Trophoblast cell (in vitro differentiated cells and primary cell): ENCODE data around the gene C17orf100.
"Not testable (repeated sequence)": the region's sequence is repeated elsewhere in the genome, so short reads cannot be mapped to it uniquely, and the experiment has no call there.

ENCODE experiments used
- DNase-seq, 2 donors: peaks; one replicate each; pipeline ENCODE4 v3.0.0-alpha.2; 2016
- H2AFZ ChIP-seq: 2 replicates; pipeline ENCODE4 v1.6.1; 2013; ENCODE audit warnings: low read length, moderate library complexity, mild to moderate bottlenecking; ENCODE audit not compliant: insufficient read depth, poor library complexity
- H2AK5ac ChIP-seq: 2 replicates; pipeline ENCODE4 v1.6.1; 2013; ENCODE audit warnings: mild to moderate bottlenecking, low read length
- H2BK120ac ChIP-seq: 2 replicates; pipeline ENCODE4 v1.6.1; 2013; ENCODE audit warnings: low read length, mild to moderate bottlenecking, moderate library complexity; ENCODE audit not compliant: insufficient read depth, poor library complexity
- H2BK12ac ChIP-seq: 2 replicates; pipeline ENCODE4 v1.6.1; 2013; ENCODE audit warnings: mild to moderate bottlenecking, low read length, moderate library complexity
- H2BK5ac ChIP-seq: 2 replicates; pipeline ENCODE4 v1.6.1; 2013; ENCODE audit warnings: low read length, low read depth, moderate library complexity, mild to moderate bottlenecking; ENCODE audit not compliant: poor library complexity
- H3K14ac ChIP-seq: 2 replicates; pipeline ENCODE4 v1.6.1; 2013; ENCODE audit warnings: mild to moderate bottlenecking, low read length
- H3K18ac ChIP-seq: 2 replicates; pipeline ENCODE4 v1.6.1; 2013; ENCODE audit warnings: mild to moderate bottlenecking, low read length
- H3K23ac ChIP-seq: 2 replicates; pipeline ENCODE4 v1.6.1; 2013; ENCODE audit warnings: low read length
- H3K27ac ChIP-seq: 2 replicates; pipeline ENCODE4 v1.5.1; 2013; ENCODE audit warnings: low read depth, mild to moderate bottlenecking, inconsistent platforms, low read length, moderate library complexity
- H3K27me3 ChIP-seq: 2 replicates; pipeline ENCODE4 v1.6.1; 2013; ENCODE audit warnings: inconsistent platforms, mild to moderate bottlenecking, low read length, moderate library complexity; ENCODE audit not compliant: insufficient read depth
- H3K36me3 ChIP-seq, 2 experiments: 1 replicate in 1 of 2; 2 replicates in 1 of 2; pipeline ENCODE4 v1.6.1; 2013; ENCODE audit warnings: low read length in 2 of 2, mild to moderate bottlenecking in 2 of 2, moderate library complexity in 1 of 2; ENCODE audit not compliant: insufficient read depth in 2 of 2, control insufficient read depth in 1 of 2
- H3K4ac ChIP-seq: 2 replicates; pipeline ENCODE4 v1.6.1; 2013; ENCODE audit warnings: low read depth, mild to moderate bottlenecking, low read length, moderate library complexity
- H3K4me1 ChIP-seq, 2 experiments: 1 replicate in 1 of 2; 2 replicates in 1 of 2; pipeline ENCODE4 v1.6.1; 2013; ENCODE audit warnings: low read length in 2 of 2, mild to moderate bottlenecking in 2 of 2, moderate library complexity in 1 of 2; ENCODE audit not compliant: insufficient read depth in 2 of 2, control insufficient read depth in 1 of 2
- H3K4me2 ChIP-seq: 2 replicates; pipeline ENCODE4 v1.6.1; 2013; ENCODE audit warnings: inconsistent platforms, mild to moderate bottlenecking, low read length, moderate library complexity
- H3K4me3 ChIP-seq: 2 replicates; pipeline ENCODE4 v1.5.1; 2013; ENCODE audit warnings: mild to moderate bottlenecking, low read depth, low read length, inconsistent platforms
- H3K79me1 ChIP-seq: one replicate; pipeline ENCODE4 v1.6.1; 2013; ENCODE audit warnings: low read length
- H3K79me2 ChIP-seq: 2 replicates; pipeline ENCODE4 v1.6.1; 2013; ENCODE audit warnings: low read length, mild to moderate bottlenecking; ENCODE audit not compliant: control insufficient read depth, insufficient read depth, poor library complexity
- H3K9ac ChIP-seq: 2 replicates; pipeline ENCODE4 v1.6.1; 2013; ENCODE audit warnings: mild to moderate bottlenecking, low read length
- H3K9me3 ChIP-seq: 2 replicates; pipeline ENCODE4 v1.6.1; 2013; ENCODE audit warnings: low read depth, mild to moderate bottlenecking, control low read depth, inconsistent platforms, low read length; ENCODE audit not compliant: insufficient read depth
- H4K12ac ChIP-seq: 2 replicates; pipeline ENCODE4 v1.6.1; 2013; ENCODE audit warnings: low read depth, mild to moderate bottlenecking, low read length, moderate library complexity
- H4K8ac ChIP-seq: 2 replicates; pipeline ENCODE4 v1.6.1; 2013; ENCODE audit warnings: low read depth, mild to moderate bottlenecking, low read length, moderate library complexity
- H4K91ac ChIP-seq: one replicate; pipeline ENCODE4 v1.6.1; 2013; ENCODE audit warnings: low read depth, mild to moderate bottlenecking, low read length, moderate library complexity
- WGBS: extraction: QIAGEN DNeasy Blood & Tissue Kit; methylation state at CpG from one replicate; pipeline ENCODE4 v1.1.7; 2013; ENCODE audit warnings: missing lambda C conversion rate; ENCODE audit not compliant: insufficient read length, insufficient coverage; ENCODE audit errors: extremely low coverage; 5-methylcytosine and 5-hydroxymethylcytosine counted together

C17orf100 gene

DNA sequence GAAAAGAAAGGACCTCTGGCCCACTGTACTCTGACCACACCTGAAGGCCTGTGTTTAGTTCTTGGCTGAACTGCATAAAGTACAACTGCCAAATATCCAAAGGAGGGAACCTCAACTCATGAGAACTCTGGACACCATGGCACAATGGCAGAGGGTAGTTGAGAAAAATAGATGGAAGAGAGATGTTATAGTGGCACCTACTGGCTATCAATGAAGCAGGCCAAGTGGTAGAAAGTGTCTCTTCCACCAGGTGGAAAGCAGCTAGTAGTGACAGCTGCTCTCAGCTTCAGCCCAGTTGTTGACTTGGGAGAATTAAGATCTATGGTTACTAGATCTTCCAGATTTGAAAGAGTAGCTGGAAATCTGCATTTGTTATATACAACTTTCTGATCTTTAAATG, 3.4 kb upstream of the C17orf100 start:
- Histone ChIP-seq H3K27ac (no peak overlapping the region), H2AK5ac (no peak overlapping the region), H2BK5ac (no peak overlapping the region)

DNA sequence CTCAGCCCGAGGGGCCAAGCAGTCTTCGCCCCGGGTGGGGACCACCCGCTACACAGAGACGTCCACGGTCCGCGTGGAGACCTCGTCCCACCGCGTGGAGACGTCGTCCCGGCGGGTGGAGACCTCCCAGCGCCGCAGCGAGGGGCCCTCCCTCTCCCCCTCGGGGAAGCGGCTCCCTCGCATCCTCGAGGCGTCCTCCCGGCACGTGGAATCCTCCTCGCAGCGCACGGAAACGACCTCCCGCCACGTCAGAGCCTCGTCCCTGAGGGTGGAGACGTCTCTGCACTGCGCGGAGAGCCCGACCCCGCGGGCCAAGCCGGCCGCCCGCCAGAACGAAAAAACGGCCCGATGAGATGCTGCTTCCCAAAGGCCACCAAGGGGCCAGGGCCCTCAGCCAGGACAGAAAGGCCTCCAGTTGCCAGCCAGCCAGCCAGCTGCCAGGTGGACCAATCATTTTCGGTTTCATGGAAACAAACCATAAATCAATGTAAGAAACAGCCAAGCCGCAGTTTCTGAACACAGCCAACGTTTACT, 424 bp downstream of the C17orf100 start:
- Histone ChIP-seq H4K8ac (peak overlapping the region; percentile 93), H3K4me2 (peak overlapping the region; percentile 90), H3K36me3 (peaks cover 0 to 6% of the 10 kb centered on the region in 2 experiments), H3K4me1 (peaks cover 12 to 19% of the 10 kb centered on the region in 2 experiments), H3K4me3 (peak overlapping the region; percentile 72), H3K4ac (peak overlapping the region; percentile 84), H4K12ac (peak overlapping the region; percentile 79), H2BK12ac (peak overlapping the region; percentile 44), H3K79me2 (peaks cover 2% of the 10 kb centered on the region), H3K23ac (no peak overlapping the region), H3K9me3 (peaks cover 2% of the 10 kb centered on the region), H3K9ac (peak overlapping the region; percentile 5), H3K14ac (peak overlapping the region; percentile 91), H3K27me3 (peaks cover 17% of the 10 kb centered on the region), H3K27ac (no peak overlapping the region), H3K79me1 (peaks cover 8% of the 10 kb centered on the region), H2BK120ac (peak overlapping the region; percentile 71), H2AFZ (peak overlapping the region; percentile 94), H4K91ac (peak overlapping the region; percentile 94), H2BK5ac (peak overlapping the region; percentile 24), H2AK5ac (peak overlapping the region; percentile 90), H3K18ac (peak overlapping the region; percentile 82)
- WGBS, result no CpG with 5 or more reads among the region's 47 CpGs
- peak in 1 of 2 donors; percentile 23 for DNase-seq

More for the DNA sequence above, 3.4 kb upstream of the C17orf100 start:
- Histone ChIP-seq H3K23ac (no peak overlapping the region), H3K14ac (no peak overlapping the region), H4K12ac (no peak overlapping the region), H3K9me3 (no peaks in the 10 kb centered on the region), H3K18ac (no peak overlapping the region), H3K4me2 (no peak overlapping the region), H2BK120ac (no peak overlapping the region), H3K27me3 (no peaks in the 10 kb centered on the region), H3K36me3 (peaks cover 3 to 13% of the 10 kb centered on the region in 2 experiments), H3K9ac (no peak overlapping the region), H3K4ac (no peak overlapping the region), H4K8ac (no peak overlapping the region), H3K79me2 (peaks cover 2% of the 10 kb centered on the region), H3K79me1 (peaks cover 8% of the 10 kb centered on the region), H2BK12ac (no peak overlapping the region), H2AFZ (no peak overlapping the region), H3K4me1 (peaks cover 7 to 8% of the 10 kb centered on the region in 2 experiments), H4K91ac (no peak overlapping the region), H3K4me3 (no peak overlapping the region)
- DNase-seq, result no peak

DNA sequence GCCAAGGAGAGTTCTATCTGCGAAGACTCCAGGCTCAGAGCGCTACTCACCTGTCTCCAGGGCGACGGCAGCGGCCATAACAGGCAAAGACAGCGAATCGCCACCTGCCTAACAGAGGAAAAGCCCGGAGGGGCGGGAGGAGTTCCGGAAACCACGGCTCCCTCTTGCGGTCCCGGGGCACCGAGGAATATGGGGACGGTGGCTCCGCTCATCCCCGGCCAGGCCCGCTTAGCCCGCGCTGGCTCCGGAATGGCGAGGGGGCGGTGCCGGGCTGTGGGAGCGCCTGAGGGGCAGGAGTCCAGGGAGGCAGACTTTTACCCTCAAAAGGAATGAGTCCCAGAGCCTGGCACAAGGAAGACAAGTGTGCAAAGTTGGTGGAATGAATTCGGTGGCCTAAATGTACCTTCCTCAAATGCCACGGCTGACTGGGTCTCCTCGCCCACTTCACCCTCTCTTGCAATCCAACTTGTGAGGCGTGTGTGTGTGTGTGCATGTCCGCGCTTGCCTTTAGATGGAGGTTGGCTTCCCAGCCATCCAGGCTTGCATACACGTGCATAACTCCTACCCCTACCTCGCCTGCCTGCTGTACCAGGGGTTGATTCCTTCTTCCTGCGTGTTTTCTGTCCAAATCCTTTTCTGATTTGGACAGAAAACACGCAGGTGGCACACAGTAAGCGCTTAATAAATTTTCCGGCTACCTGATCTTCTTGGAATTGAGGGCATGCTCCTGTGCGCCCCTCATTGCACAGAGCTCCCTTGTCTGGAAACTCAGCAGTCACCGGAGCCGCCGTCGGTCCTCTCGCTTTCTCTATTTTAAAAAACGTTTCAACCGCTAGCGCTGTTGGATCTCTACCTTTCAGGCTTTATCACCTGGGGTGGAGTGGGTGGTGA, 3.5 kb downstream of the C17orf100 start:
- Histone ChIP-seq H3K27ac (no peak overlapping the region), H3K4ac (no peak overlapping the region), H4K8ac (no peak overlapping the region), H3K79me2 (peaks cover 2% of the 10 kb centered on the region), H2AFZ (no peak overlapping the region), H2BK5ac (no peak overlapping the region), H4K91ac (no peak overlapping the region), H3K14ac (no peak overlapping the region), H3K4me1 (peaks cover 12 to 19% of the 10 kb centered on the region in 2 experiments), H3K4me2 (peak overlapping the region; percentile 63), H3K79me1 (peaks cover 8% of the 10 kb centered on the region), H3K9me3 (peaks cover 2% of the 10 kb centered on the region), H3K36me3 (no peaks in the 10 kb centered on the region), H3K9ac (no peak overlapping the region), H3K18ac (no peak overlapping the region), H3K4me3 (no peak overlapping the region), H4K12ac (no peak overlapping the region), H2BK120ac (no peak overlapping the region), H3K23ac (no peak overlapping the region), H3K27me3 (peaks cover 17% of the 10 kb centered on the region), H2BK12ac (no peak overlapping the region), H2AK5ac (no peak overlapping the region)
- no CpG with 5 or more reads among the region's 46 CpGs for WGBS
- peak; percentile 30 to 46 for DNase-seq

DNA sequence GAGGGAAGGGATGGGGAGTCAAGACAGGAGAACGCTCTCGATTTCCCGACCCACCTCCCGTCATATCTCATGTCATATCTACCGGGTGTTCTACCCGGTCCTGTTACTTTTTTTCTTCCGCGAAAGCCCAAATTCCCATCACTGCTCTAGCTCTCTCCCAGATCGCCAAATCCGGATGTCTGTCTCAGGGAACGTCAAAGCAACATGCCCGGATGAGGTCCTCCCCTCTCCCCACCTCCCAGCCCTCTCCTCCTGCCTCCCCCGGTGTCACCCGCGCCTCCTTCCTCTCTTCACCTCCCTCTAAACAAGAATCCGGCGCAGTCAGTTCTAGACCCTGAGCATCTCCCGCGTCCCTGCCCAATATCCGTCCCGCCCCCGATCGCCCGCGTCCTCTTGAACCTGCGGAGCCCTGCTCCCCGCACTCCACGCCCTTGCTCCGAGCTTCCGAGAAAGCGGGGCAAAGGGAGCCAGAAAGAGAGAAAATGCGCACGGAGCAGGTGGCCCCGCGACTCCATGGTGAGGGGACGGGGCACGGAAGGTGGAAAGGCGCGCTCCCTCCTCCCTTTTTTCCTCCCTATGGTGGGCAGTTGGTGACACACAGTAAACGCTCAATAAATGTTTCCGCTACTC, 4.3 kb downstream of the C17orf100 start:
- not testable (repeated sequence) for H2AK5ac ChIP-seq, H3K14ac ChIP-seq, H3K79me1 ChIP-seq, H4K12ac ChIP-seq, H3K18ac ChIP-seq, H3K4me3 ChIP-seq, H3K9me3 ChIP-seq, H2AFZ ChIP-seq, H3K36me3 ChIP-seq, H2BK120ac ChIP-seq, H3K79me2 ChIP-seq, H4K8ac ChIP-seq, H2BK12ac ChIP-seq, H3K4ac ChIP-seq, H3K27ac ChIP-seq, H3K9ac ChIP-seq, DNase-seq, H2BK5ac ChIP-seq, H4K91ac ChIP-seq, H3K23ac ChIP-seq
- WGBS, result no CpG with 5 or more reads among the region's 41 CpGs
- Histone ChIP-seq H3K4me1 (peaks cover 12 to 19% of the 10 kb centered on the region in 2 experiments), H3K27me3 (peaks cover 17% of the 10 kb centered on the region), H3K4me2 (peak overlapping the region; percentile 63)
